ENCODE measurements around the gene TSHZ2.

TSHZ2 gene

DNA sequence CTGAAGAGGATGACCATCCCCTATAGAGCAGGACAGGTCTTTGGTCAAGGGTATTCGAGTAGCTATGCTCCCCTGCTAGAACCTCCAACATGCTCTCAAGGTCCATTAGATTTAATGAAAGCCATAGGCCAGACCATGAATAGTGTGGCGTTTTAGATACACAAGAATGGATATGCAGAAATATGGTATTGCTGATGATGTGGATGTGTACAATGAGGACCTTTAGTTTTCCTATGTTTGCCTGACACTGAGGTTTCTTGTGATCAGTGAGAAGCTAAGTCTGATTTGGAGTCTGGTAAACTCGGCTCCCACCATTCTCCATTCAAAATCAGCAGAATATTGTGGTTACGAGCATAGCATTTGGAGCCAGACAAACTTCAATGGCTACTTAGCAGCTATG lies 125.6 kb downstream of the TSHZ2 start:
- TF ChIP-seq, protein P1, sequence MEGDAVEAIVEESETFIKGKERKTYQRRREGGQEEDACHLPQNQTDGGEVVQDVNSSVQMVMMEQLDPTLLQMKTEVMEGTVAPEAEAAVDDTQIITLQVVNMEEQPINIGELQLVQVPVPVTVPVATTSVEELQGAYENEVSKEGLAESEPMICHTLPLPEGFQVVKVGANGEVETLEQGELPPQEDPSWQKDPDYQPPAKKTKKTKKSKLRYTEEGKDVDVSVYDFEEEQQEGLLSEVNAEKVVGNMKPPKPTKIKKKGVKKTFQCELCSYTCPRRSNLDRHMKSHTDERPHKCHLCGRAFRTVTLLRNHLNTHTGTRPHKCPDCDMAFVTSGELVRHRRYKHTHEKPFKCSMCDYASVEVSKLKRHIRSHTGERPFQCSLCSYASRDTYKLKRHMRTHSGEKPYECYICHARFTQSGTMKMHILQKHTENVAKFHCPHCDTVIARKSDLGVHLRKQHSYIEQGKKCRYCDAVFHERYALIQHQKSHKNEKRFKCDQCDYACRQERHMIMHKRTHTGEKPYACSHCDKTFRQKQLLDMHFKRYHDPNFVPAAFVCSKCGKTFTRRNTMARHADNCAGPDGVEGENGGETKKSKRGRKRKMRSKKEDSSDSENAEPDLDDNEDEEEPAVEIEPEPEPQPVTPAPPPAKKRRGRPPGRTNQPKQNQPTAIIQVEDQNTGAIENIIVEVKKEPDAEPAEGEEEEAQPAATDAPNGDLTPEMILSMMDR (IDR thresholded peaks at IDR 0.05) = no peak

DNA sequence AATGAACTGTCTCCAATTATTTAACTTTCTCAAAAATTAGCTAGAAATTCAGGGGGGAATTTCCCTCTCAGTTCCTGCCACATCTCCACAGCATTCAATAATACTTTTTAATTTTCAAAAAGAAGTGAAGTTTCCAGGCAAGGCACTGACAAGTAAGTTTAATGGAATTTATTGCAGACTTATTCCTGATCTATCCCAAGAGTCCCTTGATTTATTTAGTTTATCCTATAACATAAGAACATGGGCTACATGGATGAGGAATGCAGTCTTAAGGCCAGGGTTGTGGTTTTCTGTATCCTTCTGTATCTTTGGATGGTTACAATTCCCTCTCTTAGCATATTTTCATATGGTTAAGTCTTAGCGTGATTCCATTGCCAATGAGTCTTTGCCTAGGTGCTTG lies 126.5 kb downstream of the TSHZ2 start:
- TF ChIP-seq, protein P1 (IDR thresholded peaks at IDR 0.05) = no peak

DNA sequence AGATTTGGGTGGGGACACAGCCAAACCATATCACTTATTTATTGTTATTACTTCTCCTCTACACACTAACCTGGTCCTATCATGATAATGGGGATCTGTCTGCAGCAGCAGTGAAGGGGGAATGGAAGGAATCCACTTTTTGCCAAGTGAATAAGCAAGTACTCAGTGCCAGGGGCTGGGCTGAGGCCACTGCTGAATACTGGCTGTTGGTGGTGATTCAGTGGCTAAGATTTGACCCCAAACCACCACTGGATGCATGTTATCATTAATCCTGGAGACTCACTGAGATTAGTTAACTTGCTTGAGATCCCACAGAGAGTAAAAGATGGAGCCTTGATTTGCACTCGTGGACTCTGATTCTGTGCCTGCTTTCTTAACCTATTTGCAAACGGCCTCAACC lies 127.7 kb downstream of the TSHZ2 start:
- TF ChIP-seq, protein P1 (IDR thresholded peaks at IDR 0.05) = no peak

DNA sequence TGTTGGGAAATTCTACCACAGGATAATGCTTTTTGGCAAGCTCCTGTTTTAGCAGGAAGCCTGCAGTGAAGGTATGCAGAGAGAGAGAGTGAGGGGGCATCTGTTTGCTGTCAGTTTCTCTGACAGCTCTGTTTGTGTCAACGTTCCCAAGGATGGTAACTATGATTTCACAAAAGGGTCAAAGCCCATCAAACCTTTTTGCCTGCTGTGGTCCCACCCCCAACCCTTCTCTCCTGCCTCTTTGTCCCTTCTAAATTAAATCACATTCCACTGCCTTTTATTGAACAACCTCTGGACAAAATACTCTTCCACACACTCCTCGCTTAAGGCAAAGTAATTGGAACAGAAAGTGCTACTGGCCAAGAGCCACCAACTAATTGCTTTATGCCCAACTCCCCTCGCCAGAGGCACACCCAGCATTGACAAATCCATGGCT lies 128.3 kb downstream of the TSHZ2 start:
- TF ChIP-seq, protein P1 (IDR thresholded peaks at IDR 0.05) = no peak

DNA sequence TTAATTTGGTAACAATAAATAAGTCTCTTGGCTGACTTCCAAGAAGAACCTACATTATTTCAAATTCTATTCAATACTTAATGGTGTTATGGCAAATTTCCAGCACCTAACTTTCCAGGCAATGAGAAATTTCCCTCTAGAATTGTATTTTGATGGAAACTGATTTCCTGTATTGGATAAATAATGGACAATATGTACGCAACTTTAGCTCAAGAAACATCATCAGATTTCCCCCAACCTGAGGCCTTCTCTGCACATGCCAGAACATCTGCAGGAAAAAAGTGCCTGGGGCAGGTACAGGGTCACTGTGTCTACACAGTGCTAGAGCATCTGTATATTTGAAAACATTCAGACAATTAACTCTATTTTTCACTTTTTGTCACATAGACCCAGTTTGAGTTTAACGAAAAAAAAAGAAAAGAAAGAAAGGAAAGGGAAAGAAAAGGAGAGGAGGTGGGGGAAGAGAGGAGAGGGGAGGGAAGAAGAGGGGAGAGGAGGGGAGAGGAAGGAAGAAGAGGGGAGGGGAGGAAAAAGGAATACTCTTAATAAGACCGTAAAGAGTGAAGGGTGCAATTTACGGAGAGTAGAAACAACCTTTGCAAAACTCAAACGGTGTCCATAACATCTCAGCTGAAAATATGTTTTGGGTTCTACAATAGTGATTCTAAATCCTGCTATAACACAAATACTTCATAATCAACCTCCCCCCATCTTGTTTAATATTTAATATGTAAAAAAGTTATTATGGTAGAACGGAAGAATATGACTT lies 130.0 kb downstream of the TSHZ2 start:
- TF ChIP-seq, protein P1 (IDR thresholded peaks at IDR 0.05) = no peak

DNA sequence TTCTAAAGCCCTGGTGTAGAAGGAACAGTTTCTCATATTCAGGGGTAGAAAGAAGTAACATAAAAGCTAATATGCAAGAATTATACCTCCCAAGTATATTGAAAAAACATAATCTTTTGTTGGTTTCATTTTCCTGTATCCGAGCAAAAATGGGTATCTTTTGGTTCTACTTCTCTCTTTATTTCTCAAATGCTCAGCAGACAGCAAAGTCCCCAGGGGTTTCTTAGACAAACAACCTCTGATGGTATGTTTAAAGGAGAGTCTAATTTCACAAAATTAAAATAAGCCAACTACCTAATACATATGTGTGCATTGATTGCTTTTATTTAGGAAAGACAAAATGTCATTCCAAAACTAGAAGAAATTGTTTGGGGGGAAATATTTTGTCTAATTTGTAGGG lies 131.0 kb downstream of the TSHZ2 start:
- TF ChIP-seq, protein P1 (IDR thresholded peaks at IDR 0.05) = no peak

DNA sequence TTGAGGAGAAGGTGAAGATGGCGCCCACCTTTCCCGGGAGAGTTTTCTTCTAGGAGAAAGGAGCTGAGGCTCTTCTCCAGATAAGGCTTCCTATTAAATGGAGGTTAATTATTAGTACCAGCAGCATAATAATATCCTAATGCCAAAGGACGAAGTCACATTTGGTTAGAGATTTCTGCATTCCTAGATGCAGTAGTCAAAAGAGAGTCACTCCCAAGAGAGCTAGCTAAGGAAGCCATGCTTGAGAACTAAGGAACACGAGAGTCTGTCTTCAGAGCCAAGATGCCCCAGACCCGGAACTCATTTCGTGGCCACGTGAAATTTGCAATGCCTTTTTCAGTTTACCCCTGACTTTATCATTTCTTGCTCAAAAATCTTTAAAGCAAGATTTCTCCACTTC lies 132.7 kb downstream of the TSHZ2 start:
- TF ChIP-seq, protein P1 (IDR thresholded peaks at IDR 0.05) = no peak

DNA sequence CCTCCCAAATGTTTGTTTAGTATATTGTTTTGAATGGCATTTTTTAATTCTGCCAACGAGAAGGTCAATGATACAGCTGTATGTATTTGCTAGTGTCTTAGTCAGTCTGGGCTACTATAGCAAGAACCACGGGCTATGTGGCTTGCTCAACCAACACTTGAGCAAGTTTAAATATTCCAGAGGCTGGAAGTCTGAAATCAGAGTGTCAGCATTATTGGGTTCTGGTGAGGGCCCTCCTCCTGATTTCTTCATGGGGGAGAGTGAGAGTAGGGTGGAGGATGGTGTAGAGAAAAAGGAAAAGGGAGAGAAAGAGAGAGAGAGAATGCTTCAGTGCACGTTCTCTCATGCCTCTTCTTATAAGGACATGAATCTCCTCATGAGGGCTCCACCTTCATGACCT lies 144.6 kb downstream of the TSHZ2 start:
- TF ChIP-seq, protein P1 (IDR thresholded peaks at IDR 0.05) = no peak
